ENCODE results near the gene EME2.
"Not testable (repeated sequence)": the region's sequence is repeated elsewhere in the genome, so short reads cannot be mapped to it uniquely, and the experiment has no call there.

The EME2 gene

DNA sequence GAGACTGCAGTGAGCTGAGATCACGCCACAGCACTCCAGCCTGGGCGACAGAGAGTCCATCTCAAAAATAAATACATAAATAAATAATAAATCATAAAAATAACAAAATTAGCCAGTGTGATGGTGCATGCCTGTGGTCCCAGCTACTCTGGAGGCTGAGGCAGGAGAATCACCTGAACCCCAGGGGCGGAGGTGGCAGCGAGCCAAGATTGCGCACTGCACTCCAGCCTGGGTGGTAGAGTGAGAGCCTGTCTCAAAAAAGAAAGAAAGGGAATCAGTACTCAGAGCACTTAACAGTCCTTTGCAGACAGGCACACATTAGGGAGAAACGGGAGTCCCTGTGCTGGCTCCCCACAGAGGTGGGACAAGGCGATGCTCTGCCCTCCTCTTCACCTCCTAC is 41.5 kb upstream of the EME2 start:
- no peak overlapping the region for H2AK5ac ChIP-seq (ENCODE audit: low read length, severe bottlenecking)
- H2BK120ac ChIP-seq (ENCODE audit: low read depth, low read length): no peak overlapping the region
- over 99% methylated on average over 5 of the region's 7 CpGs for WGBS
- no peaks in the 10 kb centered on the region for H3K27me3 ChIP-seq (ENCODE audit: control insufficient read depth in 1 of 2, insufficient read depth in 1 of 2, low read length in 2 of 2)
- H3K9me3 ChIP-seq (ENCODE audit: control insufficient read depth, low read length): no peaks in the 10 kb centered on the region
- no peak overlapping the region for H4K8ac ChIP-seq (ENCODE audit: low read length)
- H2AFZ ChIP-seq (ENCODE audit: low read depth, low read length): no peak overlapping the region
- no peak overlapping the region for H4K91ac ChIP-seq (ENCODE audit: low read length)
- no peak overlapping the region for H2BK15ac ChIP-seq (ENCODE audit: low read depth, poor library complexity, severe bottlenecking)
- H3K18ac ChIP-seq (ENCODE audit: low read depth in 1 of 2, low read length in 2 of 2): no peak overlapping the region
- peaks cover 1% of the 10 kb centered on the region for H3K4me1 ChIP-seq (ENCODE audit: control insufficient read depth, insufficient read depth, low read depth, low read length)
- no peak overlapping the region for H3K4ac ChIP-seq (ENCODE audit: low read depth in 1 of 2, low read length in 2 of 2)
- no peak overlapping the region for H3K9ac ChIP-seq (ENCODE audit: low read length)
- no peak overlapping the region for H3K4me3 ChIP-seq (ENCODE audit: insufficient read depth in 1 of 2, low read depth in 1 of 2, low read length in 2 of 2)
- H3K4me2 ChIP-seq (ENCODE audit: low read length, poor library complexity, severe bottlenecking): no peak overlapping the region
- no peak overlapping the region for H3K23ac ChIP-seq (ENCODE audit: low read length in 2 of 2)
- H3K14ac ChIP-seq (ENCODE audit: low read length in 2 of 2): no peak overlapping the region
- no peak overlapping the region for H2BK12ac ChIP-seq (ENCODE audit: low read length in 2 of 2)
- H3K79me1 ChIP-seq (replicated peaks; ENCODE audit: low read length, poor library complexity, severe bottlenecking): peaks cover 58% of the 10 kb centered on the region
- no peak overlapping the region for H2BK5ac ChIP-seq (ENCODE audit: low read depth, low read length, poor library complexity, severe bottlenecking)
- DNase-seq: no peak
- H3K36me3 ChIP-seq (ENCODE audit: control insufficient read depth in 1 of 2, insufficient read depth in 2 of 2, low read depth in 1 of 2, low read length in 2 of 2): peaks cover 79 to 90% of the 10 kb centered on the region in 2 experiments
- no peak overlapping the region for H3K27ac ChIP-seq (ENCODE audit: low read length, poor library complexity, severe bottlenecking)

DNA sequence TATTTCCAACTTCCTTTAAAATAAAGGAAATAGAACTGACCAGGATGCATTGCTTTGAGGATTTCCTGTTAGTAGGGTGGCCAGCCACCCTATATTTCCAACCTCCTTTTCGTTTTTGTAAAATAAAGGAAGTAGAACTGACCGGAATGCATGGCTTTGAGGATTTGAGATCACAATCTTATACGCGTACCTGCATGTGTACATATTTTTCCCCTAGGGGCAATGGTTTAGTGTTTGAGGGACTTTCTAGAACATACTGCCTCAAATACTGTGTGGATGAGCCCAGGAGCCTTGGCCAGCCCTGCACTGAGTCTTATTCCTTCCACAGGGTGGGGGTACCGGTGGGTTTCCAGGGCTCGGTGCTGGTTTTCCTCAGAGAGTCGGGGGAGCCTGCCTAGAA is 41.0 kb upstream of the EME2 start:
- Histone ChIP-seq H3K9me3 (ENCODE audit: control insufficient read depth, low read length) (no peaks in the 10 kb centered on the region), H3K9ac (ENCODE audit: low read length) (no peak overlapping the region), H3K27me3 (ENCODE audit: control insufficient read depth in 1 of 2, insufficient read depth in 1 of 2, low read length in 2 of 2) (no peaks in the 10 kb centered on the region), H4K8ac (ENCODE audit: low read length) (no peak overlapping the region), H3K79me1 (replicated peaks; ENCODE audit: low read length, poor library complexity, severe bottlenecking) (peaks cover 55% of the 10 kb centered on the region), H2BK15ac (ENCODE audit: low read depth, poor library complexity, severe bottlenecking) (no peak overlapping the region), H4K91ac (ENCODE audit: low read length) (no peak overlapping the region), H3K23ac (ENCODE audit: low read length in 2 of 2) (no peak overlapping the region), H2AFZ (ENCODE audit: low read depth, low read length) (no peak overlapping the region), H3K18ac (ENCODE audit: low read depth in 1 of 2, low read length in 2 of 2) (no peak overlapping the region), H3K4me1 (ENCODE audit: control insufficient read depth, insufficient read depth, low read depth, low read length) (peaks cover 1% of the 10 kb centered on the region), H3K4ac (ENCODE audit: low read depth in 1 of 2, low read length in 2 of 2) (no peak overlapping the region), H2AK5ac (ENCODE audit: low read length, severe bottlenecking) (no peak overlapping the region), H3K14ac (ENCODE audit: low read length in 2 of 2) (no peak overlapping the region), H3K36me3 (ENCODE audit: control insufficient read depth in 1 of 2, insufficient read depth in 2 of 2, low read depth in 1 of 2, low read length in 2 of 2) (peaks cover 74 to 88% of the 10 kb centered on the region in 2 experiments), H2BK120ac (ENCODE audit: low read depth, low read length) (no peak overlapping the region), H3K4me2 (ENCODE audit: low read length, poor library complexity, severe bottlenecking) (no peak overlapping the region), H3K4me3 (ENCODE audit: insufficient read depth in 1 of 2, low read depth in 1 of 2, low read length in 2 of 2) (no peak overlapping the region), H2BK12ac (ENCODE audit: low read length in 2 of 2) (no peak overlapping the region), H3K27ac (ENCODE audit: low read length, poor library complexity, severe bottlenecking) (no peak overlapping the region), H2BK5ac (ENCODE audit: low read depth, low read length, poor library complexity, severe bottlenecking) (no peak overlapping the region)
- no peak for DNase-seq
- 79% methylated on average over 7 of the region's 7 CpGs for WGBS

DNA sequence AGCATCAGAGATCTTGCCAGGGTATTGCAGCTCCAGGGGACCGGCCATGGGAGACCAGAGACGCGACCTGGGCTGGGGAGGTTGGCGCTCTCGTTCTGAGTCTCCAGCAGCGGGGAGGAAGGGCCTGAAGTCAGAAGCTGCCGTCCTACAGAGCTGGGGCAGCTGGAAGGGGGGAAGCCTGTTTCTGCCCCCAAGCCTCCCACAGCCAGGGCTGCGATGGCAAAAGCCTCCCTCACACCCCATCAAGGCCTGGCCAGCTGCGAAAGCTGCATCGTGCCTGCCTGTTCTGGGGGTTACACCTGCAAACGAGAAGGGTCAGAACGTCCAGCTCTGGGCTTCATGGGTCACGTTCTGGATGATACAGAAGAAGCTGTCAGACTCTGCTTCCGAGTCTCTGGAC is 40.5 kb upstream of the EME2 start:
- Histone ChIP-seq H2BK5ac (ENCODE audit: low read depth, low read length, poor library complexity, severe bottlenecking) (no peak overlapping the region), H3K27ac (ENCODE audit: low read length, poor library complexity, severe bottlenecking) (no peak overlapping the region), H2BK15ac (ENCODE audit: low read depth, poor library complexity, severe bottlenecking) (no peak overlapping the region), H3K4me3 (ENCODE audit: insufficient read depth in 1 of 2, low read depth in 1 of 2, low read length in 2 of 2) (no peak overlapping the region), H2BK120ac (ENCODE audit: low read depth, low read length) (no peak overlapping the region), H4K91ac (ENCODE audit: low read length) (no peak overlapping the region), H3K36me3 (ENCODE audit: control insufficient read depth in 1 of 2, insufficient read depth in 2 of 2, low read depth in 1 of 2, low read length in 2 of 2) (peaks cover 69 to 88% of the 10 kb centered on the region in 2 experiments), H3K4me1 (ENCODE audit: control insufficient read depth, insufficient read depth, low read depth, low read length) (peaks cover 1% of the 10 kb centered on the region), H3K9me3 (ENCODE audit: control insufficient read depth, low read length) (no peaks in the 10 kb centered on the region), H3K14ac (ENCODE audit: low read length in 2 of 2) (no peak overlapping the region), H2AFZ (ENCODE audit: low read depth, low read length) (no peak overlapping the region), H3K9ac (ENCODE audit: low read length) (no peak overlapping the region), H3K27me3 (ENCODE audit: control insufficient read depth in 1 of 2, insufficient read depth in 1 of 2, low read length in 2 of 2) (no peaks in the 10 kb centered on the region), H4K8ac (ENCODE audit: low read length) (no peak overlapping the region), H3K79me1 (replicated peaks; ENCODE audit: low read length, poor library complexity, severe bottlenecking) (peaks cover 51% of the 10 kb centered on the region), H2AK5ac (ENCODE audit: low read length, severe bottlenecking) (no peak overlapping the region), H3K23ac (ENCODE audit: low read length in 2 of 2) (no peak overlapping the region), H3K4ac (ENCODE audit: low read depth in 1 of 2, low read length in 2 of 2) (no peak overlapping the region), H3K18ac (ENCODE audit: low read depth in 1 of 2, low read length in 2 of 2) (no peak overlapping the region), H2BK12ac (ENCODE audit: low read length in 2 of 2) (no peak overlapping the region), H3K4me2 (ENCODE audit: low read length, poor library complexity, severe bottlenecking) (no peak overlapping the region)
- no peak for DNase-seq
- WGBS: 92% methylated on average over 13 of the region's 14 CpGs

DNA sequence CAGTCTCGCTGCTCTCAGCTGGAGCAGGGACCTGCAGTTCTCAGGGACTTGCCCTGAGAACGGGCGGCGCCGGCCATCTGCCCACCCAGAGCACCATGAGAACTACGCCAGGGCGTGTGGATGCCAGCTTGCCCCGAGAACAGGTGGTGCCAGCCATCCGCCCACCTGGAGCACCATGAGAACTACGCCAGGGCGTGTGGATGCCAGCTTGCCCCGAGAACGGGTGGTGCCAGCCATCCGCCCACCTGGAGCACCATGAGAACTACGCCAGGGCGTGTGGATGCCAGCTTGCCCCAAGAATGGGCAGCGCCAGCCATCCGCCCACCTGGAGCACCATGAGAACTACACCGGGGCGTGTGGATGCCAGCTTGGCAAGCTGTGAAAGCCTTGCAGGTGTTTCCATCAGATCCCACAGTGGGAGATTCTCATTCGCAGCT is 40.0 kb upstream of the EME2 start:
- H3K79me1 ChIP-seq (replicated peaks; ENCODE audit: low read length, poor library complexity, severe bottlenecking): peaks cover 48% of the 10 kb centered on the region
- not testable (repeated sequence) for H3K9me3 ChIP-seq (ENCODE audit: control insufficient read depth, low read length); H2BK12ac ChIP-seq (ENCODE audit: low read length in 2 of 2); H2BK15ac ChIP-seq (ENCODE audit: low read depth, poor library complexity, severe bottlenecking); H4K91ac ChIP-seq (ENCODE audit: low read length); H2BK5ac ChIP-seq (ENCODE audit: low read depth, low read length, poor library complexity, severe bottlenecking); H3K27ac ChIP-seq (ENCODE audit: low read length, poor library complexity, severe bottlenecking); H3K9ac ChIP-seq (ENCODE audit: low read length); H3K27me3 ChIP-seq (ENCODE audit: control insufficient read depth in 1 of 2, insufficient read depth in 1 of 2, low read length in 2 of 2); H3K14ac ChIP-seq (ENCODE audit: low read length in 2 of 2); H3K4me3 ChIP-seq (ENCODE audit: insufficient read depth in 1 of 2, low read depth in 1 of 2, low read length in 2 of 2); H2AFZ ChIP-seq (ENCODE audit: low read depth, low read length); H2AK5ac ChIP-seq (ENCODE audit: low read length, severe bottlenecking); H2BK120ac ChIP-seq (ENCODE audit: low read depth, low read length); H3K4ac ChIP-seq (ENCODE audit: low read depth in 1 of 2, low read length in 2 of 2); H3K18ac ChIP-seq (ENCODE audit: low read depth in 1 of 2, low read length in 2 of 2); H3K23ac ChIP-seq (ENCODE audit: low read length in 2 of 2); H4K8ac ChIP-seq (ENCODE audit: low read length); H3K4me2 ChIP-seq (ENCODE audit: low read length, poor library complexity, severe bottlenecking); DNase-seq; H3K4me1 ChIP-seq (ENCODE audit: control insufficient read depth, insufficient read depth, low read depth, low read length)
- H3K36me3 ChIP-seq (ENCODE audit: control insufficient read depth in 1 of 2, insufficient read depth in 2 of 2, low read depth in 1 of 2, low read length in 2 of 2): peaks cover 64 to 85% of the 10 kb centered on the region in 2 experiments
- 98% methylated on average over 21 of the region's 21 CpGs for WGBS
